Mesenchymal stem cell (in vitro differentiated cells and primary cell): ENCODE results near the gene MBD6.

Experiments used
- DNase-seq: peaks from one replicate; pipeline ENCODE4 v3.0.0-alpha.2; 2013
- H2AFZ ChIP-seq: one replicate; pipeline ENCODE4 v1.6.1; 2013; ENCODE audit warnings: low read depth, mild to moderate bottlenecking, control low read depth, inconsistent platforms, low read length, moderate library complexity
- H2AK5ac ChIP-seq: 2 replicates; pipeline ENCODE4 v1.6.1; 2013; ENCODE audit warnings: low read length, moderate library complexity, mild to moderate bottlenecking, inconsistent platforms; ENCODE audit not compliant: severe bottlenecking
- H2BK120ac ChIP-seq: one replicate; pipeline ENCODE4 v1.6.1; 2013; ENCODE audit warnings: low read depth, mild to moderate bottlenecking, inconsistent platforms, low read length, moderate library complexity
- H2BK12ac ChIP-seq, 2 experiments: one replicate each; pipeline ENCODE4 v1.6.1; 2013; ENCODE audit warnings: inconsistent platforms in 2 of 2, low read length in 2 of 2, mild to moderate bottlenecking in 2 of 2, moderate library complexity in 2 of 2, control low read depth in 1 of 2
- H2BK15ac ChIP-seq: one replicate; pipeline ENCODE4 v1.6.1; 2013; ENCODE audit warnings: mild to moderate bottlenecking, low read depth, inconsistent platforms; ENCODE audit not compliant: poor library complexity, severe bottlenecking
- H2BK5ac ChIP-seq: 2 replicates; pipeline ENCODE4 v1.6.1; 2013; ENCODE audit warnings: low read depth, mild to moderate bottlenecking, low read length, control low read depth, inconsistent platforms; ENCODE audit not compliant: poor library complexity, severe bottlenecking
- H3K14ac ChIP-seq, 2 experiments: one replicate each; pipeline ENCODE4 v1.6.1; 2013; ENCODE audit warnings: inconsistent platforms in 2 of 2, low read length in 2 of 2, control low read depth in 1 of 2, mild to moderate bottlenecking in 1 of 2, moderate library complexity in 1 of 2
- H3K18ac ChIP-seq, 2 experiments: one replicate each; pipeline ENCODE4 v1.6.1; 2013; ENCODE audit warnings: inconsistent platforms in 2 of 2, low read length in 2 of 2, control low read depth in 1 of 2, low read depth in 1 of 2, mild to moderate bottlenecking in 1 of 2
- H3K23ac ChIP-seq, 2 experiments: one replicate each; pipeline ENCODE4 v1.6.1; 2013; ENCODE audit warnings: inconsistent platforms in 2 of 2, low read length in 2 of 2, mild to moderate bottlenecking in 2 of 2, moderate library complexity in 2 of 2, control low read depth in 1 of 2
- H3K27ac ChIP-seq: 2 replicates; pipeline ENCODE4 v1.5.1; 2013; ENCODE audit warnings: mild to moderate bottlenecking, moderate library complexity, low read length, control low read depth, inconsistent platforms; ENCODE audit not compliant: poor library complexity, severe bottlenecking
- H3K27me3 ChIP-seq, 2 experiments: 2 replicates each; pipeline versions ENCODE4 v1.6.1 to v1.7.0; 2013; ENCODE audit warnings: low read length in 2 of 2, mild to moderate bottlenecking in 2 of 2, moderate library complexity in 2 of 2, control low read depth in 1 of 2, inconsistent platforms in 1 of 2; ENCODE audit not compliant: control insufficient read depth in 1 of 2, insufficient read depth in 1 of 2
- H3K36me3 ChIP-seq, 2 experiments: 2 replicates each; pipeline versions ENCODE4 v1.6.1 to v1.7.0; 2013; ENCODE audit warnings: low read length in 2 of 2, control low read depth in 1 of 2, inconsistent platforms in 1 of 2, low read depth in 1 of 2, mild to moderate bottlenecking in 1 of 2; ENCODE audit not compliant: insufficient read depth in 2 of 2, control insufficient read depth in 1 of 2
- H3K4ac ChIP-seq, 2 experiments: one replicate each; pipeline ENCODE4 v1.6.1; 2013; ENCODE audit warnings: inconsistent platforms in 2 of 2, low read length in 2 of 2, mild to moderate bottlenecking in 2 of 2, moderate library complexity in 2 of 2, control low read depth in 1 of 2, low read depth in 1 of 2
- H3K4me1 ChIP-seq: 2 replicates; pipeline ENCODE4 v1.6.1; 2013; ENCODE audit warnings: low read depth, low read length, control low read depth; ENCODE audit not compliant: control insufficient read depth, insufficient read depth
- H3K4me2 ChIP-seq: 2 replicates; pipeline ENCODE4 v1.6.1; 2013; ENCODE audit warnings: low read length, mild to moderate bottlenecking, inconsistent platforms; ENCODE audit not compliant: poor library complexity, severe bottlenecking
- H3K4me3 ChIP-seq, 2 experiments: 2 replicates each; pipeline versions ENCODE4 v1.5.1 to v1.7.0; 2013; ENCODE audit warnings: low read length in 2 of 2, mild to moderate bottlenecking in 2 of 2, control low read depth in 1 of 2, low read depth in 1 of 2; ENCODE audit not compliant: insufficient read depth in 1 of 2
- H3K79me1 ChIP-seq: replicated peaks from 2 replicates; pipeline ENCODE4 v1.6.1; 2013; ENCODE audit warnings: mild to moderate bottlenecking, control low read depth, low read length, inconsistent platforms; ENCODE audit not compliant: poor library complexity, severe bottlenecking
- H3K9ac ChIP-seq: 2 replicates; pipeline ENCODE4 v1.7.0; 2013; ENCODE audit warnings: mild to moderate bottlenecking, low read length, moderate library complexity
- H3K9me3 ChIP-seq: 2 replicates; pipeline ENCODE4 v1.7.0; 2013; ENCODE audit warnings: mild to moderate bottlenecking, low read length; ENCODE audit not compliant: control insufficient read depth
- H4K8ac ChIP-seq: one replicate; pipeline ENCODE4 v1.6.1; 2013; ENCODE audit warnings: inconsistent platforms, mild to moderate bottlenecking, low read length, moderate library complexity
- H4K91ac ChIP-seq: one replicate; pipeline ENCODE4 v1.6.1; 2013; ENCODE audit warnings: mild to moderate bottlenecking, low read length, inconsistent platforms
- WGBS: methylation state at CpG from one replicate; pipeline ENCODE4 v1.1.7; 2013; ENCODE audit warnings: mixed read lengths; 5-methylcytosine and 5-hydroxymethylcytosine counted together

The MBD6 gene

DNA sequence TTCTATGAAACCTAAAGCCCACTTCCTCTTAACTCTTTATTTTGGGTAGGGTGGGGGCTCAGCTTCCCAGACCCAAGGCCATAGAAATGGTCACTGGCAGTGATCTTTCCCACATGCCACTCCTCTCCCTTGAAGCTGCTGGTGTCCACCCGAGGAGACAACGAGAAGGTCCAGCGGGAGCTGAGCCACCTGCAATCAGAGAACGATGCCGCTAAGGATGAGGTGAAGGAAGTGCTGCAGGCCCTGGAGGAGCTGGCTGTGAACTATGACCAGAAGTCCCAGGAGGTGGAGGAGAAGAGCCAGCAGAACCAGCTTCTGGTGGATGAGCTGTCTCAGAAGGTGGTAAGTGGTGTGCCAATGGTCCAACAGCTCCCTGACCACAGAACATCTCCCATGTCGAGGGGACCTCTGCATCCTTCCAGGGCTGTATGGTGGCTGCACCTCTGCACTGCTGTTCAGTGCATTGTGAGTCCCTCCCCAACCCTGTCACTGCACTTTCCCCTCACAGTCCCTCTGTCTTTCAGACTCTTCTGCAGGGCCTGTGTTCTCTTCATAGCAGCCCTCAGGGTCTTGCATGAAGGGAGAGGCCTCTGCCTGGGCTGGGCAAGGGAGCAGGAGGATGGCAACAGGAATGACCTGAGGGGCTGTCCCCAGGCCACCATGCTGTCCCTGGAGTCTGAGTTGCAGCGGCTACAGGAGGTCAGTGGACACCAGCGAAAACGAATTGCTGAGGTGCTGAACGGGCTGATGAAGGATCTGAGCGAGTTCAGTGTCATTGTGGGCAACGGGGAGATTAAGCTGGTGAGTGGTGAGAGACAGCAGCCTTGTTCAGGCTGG, 49.5 kb downstream of the MBD6 start:
- H3K27ac ChIP-seq, result no peak overlapping the region
- H3K4me1 ChIP-seq, result no peaks in the 10 kb centered on the region
- H3K14ac ChIP-seq, result no peak overlapping the region
- H2BK15ac ChIP-seq, result no peak overlapping the region
- H2BK120ac ChIP-seq, result no peak overlapping the region
- H2AK5ac ChIP-seq, result no peak overlapping the region
- H3K9me3 ChIP-seq, result no peaks in the 10 kb centered on the region
- H4K8ac ChIP-seq, result no peak overlapping the region
- peaks cover 8 to 37% of the 10 kb centered on the region in 2 experiments for H3K27me3 ChIP-seq
- H3K23ac ChIP-seq, result no peak overlapping the region
- H3K79me1 ChIP-seq, result no peaks in the 10 kb centered on the region
- H4K91ac ChIP-seq, result no peak overlapping the region
- H3K4me2 ChIP-seq, result no peak overlapping the region
- H3K36me3 ChIP-seq, result peaks cover 0 to 31% of the 10 kb centered on the region in 2 experiments
- H3K18ac ChIP-seq, result no peak overlapping the region
- H3K4ac ChIP-seq, result no peak overlapping the region
- WGBS, result 89% methylated on average over 12 of the region's 12 CpGs
- no peak for DNase-seq
- H3K9ac ChIP-seq, result no peak overlapping the region
- H2AFZ ChIP-seq, result no peak overlapping the region
- H2BK5ac ChIP-seq, result no peak overlapping the region
- H3K4me3 ChIP-seq, result no peak overlapping the region
- H2BK12ac ChIP-seq, result no peak overlapping the region

DNA sequence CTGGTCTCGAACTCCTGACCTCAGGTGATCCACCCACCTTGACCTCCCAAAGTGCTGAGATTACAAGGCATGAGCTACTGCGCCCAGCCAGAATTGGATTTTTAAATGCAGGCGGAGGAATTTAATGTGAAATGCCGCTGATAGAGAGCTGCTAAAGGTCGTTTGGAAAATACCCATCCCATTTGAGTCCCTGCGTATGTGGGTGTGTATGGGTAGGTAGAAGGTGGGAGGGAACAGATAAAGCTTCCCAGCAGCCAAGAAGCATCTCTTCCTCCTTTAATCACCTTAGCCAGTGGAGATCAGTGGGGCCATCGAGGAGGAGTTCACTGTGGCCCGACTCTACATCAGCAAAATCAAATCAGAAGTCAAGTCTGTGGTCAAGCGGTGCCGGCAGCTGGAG, 52.2 kb downstream of the MBD6 start:
- no peak overlapping the region for H3K4me2 ChIP-seq

DNA sequence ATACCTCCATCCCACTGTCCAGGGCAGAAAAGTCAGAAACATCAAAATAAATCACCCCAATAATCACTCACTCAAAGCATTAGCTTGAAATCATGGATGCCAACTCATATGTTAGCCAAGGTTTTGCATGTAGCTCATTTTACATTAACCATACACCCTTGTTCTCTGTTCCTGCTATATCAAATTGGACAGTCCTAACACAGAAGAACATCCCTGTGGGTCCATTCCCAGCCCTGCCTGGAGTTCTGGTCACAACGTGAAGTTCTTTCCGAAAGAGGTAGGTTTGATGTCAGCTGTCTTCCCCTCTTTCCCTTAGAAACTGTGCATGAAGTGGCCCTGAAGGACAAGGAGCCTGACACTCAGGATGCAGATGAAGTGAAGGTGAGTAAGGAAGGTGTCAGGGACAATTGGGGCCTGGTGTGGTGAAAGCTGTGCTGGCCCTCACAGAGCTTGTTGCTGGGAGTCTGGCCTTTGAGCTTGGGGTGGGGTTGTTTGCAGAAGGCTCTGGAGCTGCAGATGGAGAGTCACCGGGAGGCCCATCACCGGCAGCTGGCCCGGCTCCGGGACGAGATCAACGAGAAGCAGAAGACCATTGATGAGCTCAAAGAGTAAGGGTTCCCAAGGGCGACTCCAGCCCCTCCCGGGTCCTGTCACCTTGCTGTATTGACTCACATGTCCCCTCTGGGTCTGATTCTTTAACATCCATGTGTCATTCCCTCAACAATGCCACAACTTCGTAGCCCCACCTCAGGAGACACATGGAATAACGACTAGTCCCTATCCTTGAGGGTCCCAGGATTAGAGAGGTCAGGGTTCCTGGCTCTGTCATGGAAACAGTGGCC, 53.4 kb downstream of the MBD6 start:
- no peak for DNase-seq
- Histone ChIP-seq H3K4me2 (no peak overlapping the region), H3K4me3 (no peak overlapping the region), H3K9ac (no peak overlapping the region), H3K9me3 (no peaks in the 10 kb centered on the region), H3K27me3 (peaks cover 6 to 44% of the 10 kb centered on the region in 2 experiments), H2BK15ac (no peak overlapping the region), H2AFZ (peak overlapping the region; percentile 29), H2BK12ac (no peak overlapping the region), H2BK120ac (no peak overlapping the region), H3K4me1 (no peaks in the 10 kb centered on the region), H3K36me3 (peaks cover 0 to 21% of the 10 kb centered on the region in 2 experiments), H4K91ac (no peak overlapping the region), H3K14ac (no peak overlapping the region), H3K79me1 (no peaks in the 10 kb centered on the region), H4K8ac (no peak overlapping the region), H2AK5ac (no peak overlapping the region), H3K4ac (no peak overlapping the region), H2BK5ac (no peak overlapping the region), H3K18ac (no peak overlapping the region), H3K27ac (no peak overlapping the region), H3K23ac (no peak overlapping the region)
- 89% methylated on average over 12 of the region's 12 CpGs for WGBS

More for the DNA sequence above, 52.2 kb downstream of the MBD6 start:
- Histone ChIP-seq H3K18ac (no peak overlapping the region), H2AFZ (peak overlapping the region; percentile 55), H3K27me3 (peaks cover 0 to 42% of the 10 kb centered on the region in 2 experiments), H2AK5ac (no peak overlapping the region), H3K9me3 (no peaks in the 10 kb centered on the region), H3K79me1 (no peaks in the 10 kb centered on the region), H4K91ac (no peak overlapping the region), H3K14ac (no peak overlapping the region), H3K36me3 (peaks cover 0 to 20% of the 10 kb centered on the region in 2 experiments), H3K27ac (no peak overlapping the region), H3K23ac (no peak overlapping the region), H3K4me1 (no peaks in the 10 kb centered on the region), H3K4me3 (no peak overlapping the region), H4K8ac (no peak overlapping the region), H2BK12ac (no peak overlapping the region), H3K4ac (no peak overlapping the region), H2BK5ac (no peak overlapping the region), H3K9ac (no peak overlapping the region), H2BK120ac (no peak overlapping the region), H2BK15ac (no peak overlapping the region)
- no peak for DNase-seq
- 78% methylated on average over 10 of the region's 10 CpGs for WGBS

DNA sequence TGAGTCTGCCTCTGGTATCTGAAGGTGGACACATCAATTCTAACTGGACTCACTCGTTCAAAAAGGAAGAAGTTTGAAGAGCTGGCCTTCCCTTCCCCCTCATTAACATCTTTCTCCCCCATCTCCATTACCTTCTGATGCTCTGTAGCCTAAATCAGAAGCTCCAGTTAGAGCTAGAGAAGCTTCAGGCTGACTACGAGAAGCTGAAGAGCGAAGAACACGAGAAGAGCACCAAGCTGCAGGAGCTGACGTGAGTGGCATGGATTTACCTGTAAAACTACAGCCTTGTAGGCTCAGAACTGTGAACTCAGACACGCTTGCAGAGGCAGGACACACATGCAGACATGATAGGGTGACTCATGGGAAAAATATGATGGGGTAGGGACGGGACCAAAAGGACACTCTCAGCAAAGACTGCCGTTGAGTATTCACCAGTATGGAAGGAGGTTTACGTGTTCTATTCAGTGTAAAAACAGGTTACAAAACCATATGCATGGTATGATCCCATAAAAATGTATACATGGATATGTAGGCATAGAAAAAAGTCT, 54.1 kb downstream of the MBD6 start:
- Histone ChIP-seq H2BK5ac (no peak overlapping the region), H3K79me1 (no peaks in the 10 kb centered on the region), H3K9me3 (no peaks in the 10 kb centered on the region), H3K18ac (no peak overlapping the region), H3K4me3 (no peak overlapping the region), H3K9ac (no peak overlapping the region), H2AFZ (peak overlapping the region; percentile 29), H2BK15ac (no peak overlapping the region), H3K36me3 (peaks cover 0 to 28% of the 10 kb centered on the region in 2 experiments), H4K91ac (no peak overlapping the region), H4K8ac (no peak overlapping the region), H3K4me1 (no peaks in the 10 kb centered on the region), H2BK120ac (no peak overlapping the region), H2AK5ac (no peak overlapping the region), H3K27me3 (peaks cover 6 to 46% of the 10 kb centered on the region in 2 experiments), H3K27ac (no peak overlapping the region), H3K14ac (no peak overlapping the region), H3K4ac (no peak overlapping the region), H3K4me2 (no peak overlapping the region), H2BK12ac (no peak overlapping the region), H3K23ac (no peak overlapping the region)
- 71% methylated on average over 9 of the region's 9 CpGs for WGBS
- DNase-seq, result no peak
